HG02852 (cell line): ENCODE data around the gene ERAP2.
"Not testable (repeated sequence)": the region's sequence is repeated elsewhere in the genome, so short reads cannot be mapped to it uniquely, and the experiment has no call there.

ENCODE experiments used
- ATAC-seq: cut with Tn5 transposase; IDR thresholded peaks from one replicate; pipeline ENCODE4 v1.9.1; 2021; ENCODE audit warnings: mild to moderate bottlenecking, moderate library complexity; ENCODE audit not compliant: unreplicated experiment

The ERAP2 gene

GRCh38 chr5:96876292-96876850, at the start of gene ERAP2:
ERAP2 (plus strand) TSS chr5:96876500; CDS start chr5:96879686, 3,186 bp downstream.
- ATAC-seq: peak; percentile 58

DNA sequence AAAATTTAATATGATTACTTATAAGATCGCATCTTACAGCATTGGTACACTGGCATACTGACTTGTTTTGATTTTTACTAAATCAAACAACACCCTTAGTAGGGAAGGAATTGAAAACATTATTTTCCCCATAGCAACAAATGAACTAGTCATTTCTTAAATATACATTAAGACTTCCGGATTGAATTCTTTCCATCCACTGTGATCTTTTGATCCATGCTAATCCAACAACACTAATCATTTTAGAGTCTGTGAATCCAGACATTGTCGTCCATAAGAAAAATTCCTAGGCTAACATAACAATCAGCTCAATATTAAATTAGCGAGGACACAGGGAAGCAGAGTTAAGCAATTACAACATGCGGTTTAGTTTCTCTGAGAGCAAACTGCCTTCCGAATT, 47.0 kb upstream of the ERAP2 start:
- no peak for ATAC-seq

GRCh38 chr5:96834016-96834415, 42.3 kb upstream of the ERAP2 start:
- no peak for ATAC-seq

- ATAC-seq: no peak
These were observed 40.5 kb upstream of the ERAP2 start for GRCh38 chr5:96835791-96836191.

- no peak for ATAC-seq
These were observed 39.5 kb upstream of the ERAP2 start for GRCh38 chr5:96836817-96837216.

DNA sequence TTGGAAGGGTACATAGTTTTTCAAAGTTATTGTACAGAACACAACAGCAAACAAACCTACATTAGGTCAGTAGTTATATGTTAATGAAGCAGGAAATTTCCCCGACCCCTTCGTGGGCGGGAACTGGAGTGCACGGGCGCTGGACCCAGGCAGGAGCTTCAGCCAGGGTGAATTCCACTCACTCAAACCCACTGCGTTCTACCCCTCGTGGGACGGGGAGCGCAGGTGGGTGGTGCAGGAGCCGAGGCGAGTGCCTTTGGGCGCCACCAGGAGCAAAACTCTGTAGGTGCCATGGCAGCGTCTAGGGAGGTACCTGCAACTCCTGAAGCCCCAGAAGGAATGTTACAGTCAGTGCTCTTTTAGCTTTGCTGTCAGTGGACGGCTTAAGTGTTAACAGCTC, 39.0 kb upstream of the ERAP2 start:
- no peak for ATAC-seq

DNA sequence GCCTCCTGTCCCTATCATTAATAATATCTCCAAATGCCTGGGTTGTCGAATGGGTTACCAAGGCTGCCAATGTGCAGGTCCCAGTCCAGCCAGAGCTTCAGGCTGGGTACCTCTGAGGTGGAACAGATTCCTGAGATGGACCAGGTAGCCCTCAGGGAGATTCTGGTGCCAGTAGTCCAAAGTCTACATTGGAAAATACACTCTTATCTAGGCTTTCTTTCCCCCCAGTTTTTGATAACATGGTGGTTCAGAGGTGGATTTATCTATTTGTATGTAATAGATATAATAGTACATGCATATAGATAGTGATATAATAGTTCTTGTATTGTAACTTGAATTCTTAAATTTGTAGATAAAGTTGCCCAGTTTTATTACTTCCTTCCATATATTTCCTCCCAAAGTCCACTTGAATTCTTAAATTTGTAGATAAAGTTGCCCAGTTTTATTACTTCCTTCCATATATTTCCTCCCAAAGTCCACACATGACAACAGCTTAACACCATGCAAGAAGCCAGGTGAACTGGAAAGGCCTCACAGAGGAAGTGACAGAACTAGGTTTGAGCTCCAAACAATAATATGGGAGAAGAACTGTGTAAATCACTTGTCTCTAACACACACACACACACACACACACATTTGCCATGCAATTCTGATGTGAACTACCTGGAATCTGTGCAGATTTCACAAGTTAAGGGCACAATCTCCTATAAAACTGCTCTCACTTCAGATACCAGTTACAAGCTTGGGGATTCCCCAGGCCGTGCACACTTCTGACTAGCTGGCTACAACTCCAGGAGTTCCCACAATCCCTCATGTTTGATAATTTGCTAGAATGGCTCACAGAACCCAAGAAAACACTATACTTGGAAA, 37.9 kb upstream of the ERAP2 start:
- no peak for ATAC-seq

DNA sequence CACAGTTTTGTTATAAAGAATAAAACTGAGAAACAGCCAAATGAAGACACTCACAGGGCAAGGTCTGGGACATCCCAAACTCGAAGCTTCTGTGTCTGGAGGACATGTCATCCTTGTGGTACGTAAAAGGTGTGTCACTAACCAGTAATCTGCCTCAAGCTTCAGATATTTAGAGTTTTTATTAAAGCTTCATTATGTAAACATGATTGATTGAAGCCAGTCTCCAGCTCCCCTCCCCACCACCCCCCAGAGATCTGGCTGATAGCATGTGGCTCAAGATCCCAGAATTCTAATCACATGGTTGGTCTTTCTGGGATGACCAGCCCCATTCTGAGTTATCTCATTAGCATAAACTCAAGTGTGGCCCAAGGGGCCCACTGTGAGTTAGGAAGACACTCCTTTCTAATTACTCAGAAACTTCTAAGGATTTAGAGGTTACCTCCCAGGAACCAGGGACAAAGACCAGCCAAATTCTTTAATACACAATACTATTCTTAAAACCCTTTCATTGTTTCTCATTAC, 37.2 kb upstream of the ERAP2 start:
- no peak for ATAC-seq

GRCh38 chr5:96841931-96842330, 34.4 kb upstream of the ERAP2 start:
- not testable (repeated sequence) for ATAC-seq

DNA sequence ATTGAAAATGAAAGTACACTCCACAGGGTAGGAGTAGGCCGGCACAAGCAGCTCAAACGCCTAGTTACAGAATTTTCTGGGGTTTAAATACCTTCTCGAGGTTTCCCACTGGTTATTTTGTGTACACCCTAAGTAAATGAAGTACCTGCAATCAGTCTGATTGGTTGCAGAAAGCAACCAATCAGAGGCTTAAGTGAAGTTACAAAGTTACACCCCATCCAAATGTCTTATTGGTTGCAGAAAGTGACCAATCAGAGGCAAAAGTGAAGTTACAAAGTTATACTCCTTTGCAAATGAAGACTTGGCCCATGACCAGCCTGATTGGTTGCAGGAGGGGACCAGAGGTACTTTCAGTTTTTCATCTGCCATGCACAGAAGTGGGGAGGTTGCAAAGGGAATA, 33.2 kb upstream of the ERAP2 start:
- no peak for ATAC-seq

- no peak for ATAC-seq
These were observed 31.8 kb upstream of the ERAP2 start for GRCh38 chr5:96844481-96844990.

- no peak for ATAC-seq
These were observed 24.8 kb upstream of the ERAP2 start for GRCh38 chr5:96851312-96852062.

GRCh38 chr5:96852759-96853158, 23.5 kb upstream of the ERAP2 start:
- ATAC-seq: no peak

GRCh38 chr5:96854067-96854466, 22.2 kb upstream of the ERAP2 start:
- ATAC-seq: no peak

GRCh38 chr5:96855031-96855872, 21.0 kb upstream of the ERAP2 start:
- ATAC-seq: no peak

GRCh38 chr5:96856371-96856770, 19.9 kb upstream of the ERAP2 start:
- ATAC-seq: no peak

GRCh38 chr5:96857454-96857853, 18.8 kb upstream of the ERAP2 start:
- no peak for ATAC-seq

DNA sequence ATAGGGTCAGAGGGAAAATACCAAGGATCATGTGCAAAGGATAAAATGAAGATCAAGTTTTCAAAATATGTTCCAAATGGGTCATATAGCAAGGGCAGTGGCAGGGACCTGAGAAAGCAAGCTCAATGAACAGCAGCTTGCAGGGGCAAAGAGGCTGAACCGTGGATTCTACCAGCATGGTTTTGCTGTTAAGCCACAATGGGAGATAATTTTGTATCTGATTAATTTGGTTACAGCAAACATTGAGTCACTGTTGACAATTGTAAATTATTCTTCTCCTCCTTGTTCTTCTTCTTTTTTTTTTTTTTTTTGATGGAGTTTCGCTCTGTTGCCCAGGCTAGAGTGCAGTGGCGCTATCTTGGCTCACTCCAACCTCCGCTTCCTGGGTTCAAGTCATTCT, 18.4 kb upstream of the ERAP2 start:
- no peak for ATAC-seq

- no peak for ATAC-seq
These were observed 16.9 kb upstream of the ERAP2 start for GRCh38 chr5:96859375-96859774.

GRCh38 chr5:96861076-96861475, 15.2 kb upstream of the ERAP2 start:
- no peak for ATAC-seq
